A549 treated with DMSO at 1 μM for 4 hours (cell line): ENCODE data around the gene IFI27. TPM values are rescaled to one million over a fixed set of nuclear protein-coding genes. Genes with fewer than 3 reads are reported as not detected.

Experiments used
- total RNA-seq: library from RNA; stranded (reverse); fragments of 200-300 nt; extraction: Qiagen RNA extraction; gene quantifications from 5 replicates; pipeline ENCODE4 v1.2.3, GENCODE V29; 2022; ENCODE audit warnings: low read depth

Gene IFI27
- 1.2 to 1.9 TPM (median 1.4 TPM) in 5 replicates for total RNA-seq

GRCh38 chr14:94110552-94111181, at the start of gene IFI27:
Gene IFI27, plus strand, starts transcription at chr14:94110736.

DNA sequence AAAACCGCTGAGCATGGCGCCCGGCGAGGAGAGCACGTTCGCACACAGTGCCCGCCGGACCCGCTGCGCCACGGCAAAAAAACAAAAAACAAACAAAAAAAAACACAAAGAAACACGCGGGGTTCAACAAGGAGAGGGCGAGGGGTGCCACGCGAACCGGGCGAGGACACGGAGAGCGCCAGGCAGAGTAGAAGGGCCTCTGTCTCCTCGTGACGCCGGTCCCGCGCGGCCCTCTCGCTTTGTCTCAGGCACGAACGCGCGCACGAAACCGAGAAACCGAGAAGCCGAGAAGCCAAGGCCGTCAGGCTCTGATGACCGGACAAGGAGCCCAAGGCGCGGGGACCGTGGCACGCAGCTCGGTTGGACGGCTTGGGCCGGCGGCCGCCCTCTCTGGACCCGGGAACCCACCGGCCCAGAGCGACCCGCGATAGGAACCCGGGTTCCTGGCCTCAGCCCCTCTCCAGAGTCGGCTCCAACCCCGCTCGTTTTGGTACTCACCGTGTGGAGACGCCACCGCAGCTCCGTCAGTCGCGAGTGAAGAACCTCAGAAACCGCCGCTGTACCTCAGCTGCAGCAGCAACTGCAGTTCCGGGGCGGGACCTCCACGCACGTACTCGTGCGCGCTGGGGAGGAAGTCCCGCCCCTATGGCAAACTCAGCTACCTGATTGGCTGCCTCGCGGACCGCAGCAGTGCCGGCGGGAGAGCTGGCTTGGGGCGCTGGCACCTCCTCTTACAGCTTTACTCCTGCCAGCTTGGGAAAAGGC, 29.7 kb upstream of the IFI27 start, which contains the start of the genes DDX24 and IFI27L1:
TSS of gene DDX24 (minus strand) at position 582 of the 765 bp plus-strand sequence. CDS start 1,460 bp downstream, outside the sequence.
TSS of gene IFI27L1 (plus strand) at position 690 of the 765 bp plus-strand sequence. CDS start 15,628 bp downstream, outside the sequence.

DNA sequence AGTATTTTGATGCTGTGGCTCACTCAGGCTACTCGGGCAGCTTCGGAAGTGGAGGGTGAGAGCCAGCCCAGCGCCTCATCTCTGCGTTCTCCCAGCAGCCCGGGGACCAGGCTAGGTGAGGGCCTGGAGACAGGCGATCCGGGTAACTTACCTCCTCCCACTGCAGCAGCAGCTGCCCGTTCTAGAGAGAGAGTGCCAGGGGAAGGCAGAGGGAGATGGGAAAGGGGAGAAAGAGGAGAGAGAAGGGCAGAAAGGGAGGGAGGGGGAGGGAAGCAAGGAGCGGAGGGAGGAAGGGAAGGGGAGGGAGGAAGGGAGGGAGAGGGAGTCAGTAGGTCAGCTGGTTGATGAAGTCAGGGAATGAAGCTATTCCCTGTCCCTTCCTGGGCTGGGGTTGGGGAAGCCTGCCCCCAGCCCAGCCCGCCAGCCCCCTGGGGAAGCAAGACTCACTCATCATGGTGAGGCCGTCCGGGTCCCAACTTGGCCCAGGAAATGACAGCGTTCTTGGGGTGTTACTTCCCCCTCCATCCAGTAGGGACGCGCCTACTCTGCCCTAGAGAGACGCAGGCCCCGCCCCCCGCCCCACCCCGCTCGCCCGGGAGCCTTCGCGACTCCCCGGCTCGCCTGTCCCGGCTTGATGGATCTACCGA, 18.7 kb downstream of the IFI27 start, which contains the start of gene IFI27L2:
TSS of gene IFI27L2 (minus strand) at position 494 of the 647 bp plus-strand sequence. CDS start at position 454, 40 bp downstream.

Other genes with a start within 250 kb of the IFI27 start
- gene FAM181A, start 183.4 kb upstream of the IFI27 start, total RNA-seq: not detected in 5 replicates
- 1.4 to 4.1 TPM (median 1.9 TPM) in 5 replicates for gene ASB2, start 134.2 kb upstream of the IFI27 start, total RNA-seq
- gene CCDC197, start 113.4 kb upstream of the IFI27 start, total RNA-seq: not detected in 5 replicates
- 4.2 to 6.7 TPM (median 5.0 TPM) in 5 replicates for gene OTUB2, start 84.4 kb upstream of the IFI27 start, total RNA-seq
- gene DDX24, start 29.5 kb upstream of the IFI27 start, total RNA-seq: 177 to 195 TPM (median 194 TPM) in 5 replicates
- gene IFI27L1, start 29.4 kb upstream of the IFI27 start, total RNA-seq: 18.5 to 21.8 TPM (median 19.0 TPM) in 5 replicates
- 47.7 to 59.3 TPM (median 48.4 TPM) in 5 replicates for gene IFI27L2, start 18.9 kb downstream of the IFI27 start, total RNA-seq
- 0.22 to 0.99 TPM (median 0.38 TPM) in 5 replicates for gene PPP4R4, start 63.6 kb downstream of the IFI27 start, total RNA-seq
- gene SERPINA10, start 182.5 kb downstream of the IFI27 start, total RNA-seq: 0.06 TPM in 1 of 5 replicates, not detected in the others
- 0.64 to 1.1 TPM (median 0.94 TPM) in 5 replicates for gene SERPINA6, start 212.6 kb downstream of the IFI27 start, total RNA-seq